ENCODE data around the gene ZNF614.
"Not testable (repeated sequence)": the region's sequence is repeated elsewhere in the genome, so short reads cannot be mapped to it uniquely, and the experiment has no call there.

The ZNF614 gene

GRCh38 chr19:51993422-51993821 lies 34.8 kb downstream of the ZNF614 start:
- no peak for FAIRE-seq
- DNase-seq (ENCODE audit: insufficient read length, low spot score), result no peak

GRCh38 chr19:51986309-51987291 lies 41.6 kb downstream of the ZNF614 start, which contains the start of gene ZNF350:
TSS of gene ZNF350 (minus strand) at chr19:51986840. CDS start at chr19:51974360, 12,480 bp downstream.
- peak; percentile 72 for DNase-seq (ENCODE audit: insufficient read length, low spot score)
- FAIRE-seq, result peak; percentile 92

GRCh38 chr19:51983361-51983760 lies 44.8 kb downstream of the ZNF614 start:
- FAIRE-seq, result no peak
- DNase-seq (ENCODE audit: insufficient read length, low spot score), result no peak

- not testable (repeated sequence) for FAIRE-seq; DNase-seq (ENCODE audit: insufficient read length, low spot score)
These were observed 47.3 kb downstream of the ZNF614 start for GRCh38 chr19:51980926-51981325.

- FAIRE-seq, result no peak
- DNase-seq (ENCODE audit: insufficient read length, low spot score), result no peak
These were observed 48.0 kb downstream of the ZNF614 start for GRCh38 chr19:51980116-51980736.

GRCh38 chr19:51978882-51979281 lies 49.3 kb downstream of the ZNF614 start:
- FAIRE-seq (no peak), DNase-seq (ENCODE audit: insufficient read length, low spot score) (no peak)

- FAIRE-seq, result no peak
These were observed 50.8 kb downstream of the ZNF614 start for GRCh38 chr19:51977346-51977745.

GRCh38 chr19:51976852-51977251 lies 51.3 kb downstream of the ZNF614 start:
- DNase-seq (ENCODE audit: insufficient read length, low spot score) (no peak), FAIRE-seq (no peak)

More at GRCh38 chr19:51977346-51977745, 50.8 kb downstream of the ZNF614 start:
- no peak for DNase-seq (ENCODE audit: insufficient read length, low spot score)

GRCh38 chr19:51975787-51976186 lies 52.4 kb downstream of the ZNF614 start:
- not testable (repeated sequence) for DNase-seq (ENCODE audit: insufficient read length, low spot score); FAIRE-seq

- FAIRE-seq (no peak), DNase-seq (ENCODE audit: insufficient read length, low spot score) (no peak)
These were observed 56.6 kb downstream of the ZNF614 start for GRCh38 chr19:51971624-51972023.

- no peak for DNase-seq (ENCODE audit: insufficient read length, low spot score)
- FAIRE-seq, result no peak
These were observed 57.5 kb downstream of the ZNF614 start for GRCh38 chr19:51970718-51971117.

GRCh38 chr19:51965583-51965982 lies 62.6 kb downstream of the ZNF614 start:
- FAIRE-seq (no peak), DNase-seq (ENCODE audit: insufficient read length, low spot score) (no peak)

All from HTR-8/SVneo (cell line).